ENCODE data around the gene TMEM132D.

DNA sequence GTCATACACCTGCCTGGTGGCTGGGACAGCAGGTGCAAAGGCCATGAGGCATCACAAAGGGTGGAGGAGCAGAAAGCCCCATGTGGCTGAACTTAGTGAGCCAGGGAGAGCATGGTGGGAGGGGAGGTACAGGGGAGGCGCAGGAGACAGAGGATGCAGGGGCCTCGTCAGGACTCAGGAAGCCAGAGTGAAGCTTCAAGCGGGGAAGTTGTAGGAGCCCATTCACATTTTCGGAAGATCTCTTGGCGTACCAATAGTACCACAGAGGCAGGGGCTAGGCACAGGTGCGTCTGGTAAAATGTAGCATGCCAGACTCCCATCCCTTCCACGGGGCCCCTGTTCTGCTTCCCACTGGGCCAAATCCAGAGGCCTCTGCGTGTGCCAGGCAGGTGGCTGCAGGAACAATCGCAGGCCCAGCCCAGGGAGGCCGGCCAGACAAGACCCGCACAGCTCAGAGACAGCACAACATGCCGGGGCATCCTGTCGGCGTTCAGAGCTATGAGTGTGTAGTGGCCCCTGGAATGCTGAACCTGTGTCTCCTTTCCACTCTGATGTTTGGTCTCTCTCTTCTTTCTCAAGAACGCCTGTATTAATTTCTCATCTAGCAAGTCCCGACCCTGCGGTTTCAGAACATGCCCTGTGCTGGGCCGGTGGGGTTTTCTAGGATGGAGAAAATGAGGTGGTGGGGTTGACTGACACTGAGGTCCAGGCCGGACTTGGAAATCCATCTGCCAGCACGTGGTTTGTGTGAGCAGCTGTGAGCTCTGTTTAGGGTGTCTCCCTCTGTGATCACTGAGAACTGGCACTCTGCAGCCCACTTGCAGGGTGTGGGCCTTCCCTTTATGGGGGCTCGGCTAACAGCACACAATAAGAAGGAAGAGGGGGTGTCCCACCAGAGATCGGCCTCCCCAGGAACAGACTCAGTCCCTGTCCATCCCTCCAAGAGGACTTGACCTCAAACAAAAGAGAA, 5.5 kb upstream of the TMEM132D start:
- TF ChIP-seq CTCF (IDR thresholded peaks at IDR 0.05; ENCODE audit: insufficient read depth, low read length, poor library complexity, severe bottlenecking) (no peak), EZH2phosphoT487 (conservative IDR thresholded peaks at IDR 0.05; ENCODE audit: low read length) (no peak)

Data from SU-DHL-6 (cell line).